Measurements from ENCODE around the gene GADD45A.
"Not testable (repeated sequence)": the region's sequence is repeated elsewhere in the genome, so short reads cannot be mapped to it uniquely, and the experiment has no call there.

Gene GADD45A

DNA sequence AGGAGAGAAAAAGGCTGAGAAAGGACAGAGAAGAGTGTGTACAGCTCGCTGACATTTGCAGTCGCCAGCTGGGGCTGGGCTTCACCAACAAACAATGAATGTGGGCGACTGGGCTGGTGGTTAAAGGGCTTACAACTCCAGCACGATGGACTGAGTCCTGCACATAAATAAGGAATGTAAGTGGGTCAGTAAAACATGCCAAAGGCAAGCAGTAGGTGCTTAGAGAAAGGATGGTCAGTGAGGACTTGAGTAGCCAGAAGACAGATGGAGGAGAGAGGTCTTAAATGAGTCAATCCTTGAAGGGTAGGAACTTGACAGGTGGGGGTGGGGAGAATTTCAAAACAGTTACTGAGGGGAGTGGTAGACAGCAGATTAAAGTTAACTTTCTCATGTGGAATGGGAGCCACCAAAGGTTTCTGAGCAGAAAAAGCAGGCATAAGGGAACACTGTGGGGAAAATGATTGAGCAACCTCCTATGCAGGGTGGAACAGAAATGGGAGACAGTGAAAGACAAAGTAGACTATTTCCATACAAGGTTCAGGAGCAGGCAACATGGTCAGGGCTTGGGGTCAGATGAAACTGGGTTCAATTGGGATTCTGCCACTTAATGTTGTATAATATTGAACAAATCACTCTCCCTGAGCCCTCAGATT, 37.4 kb downstream of the GADD45A start:
- no peak for DNase-seq

DNA sequence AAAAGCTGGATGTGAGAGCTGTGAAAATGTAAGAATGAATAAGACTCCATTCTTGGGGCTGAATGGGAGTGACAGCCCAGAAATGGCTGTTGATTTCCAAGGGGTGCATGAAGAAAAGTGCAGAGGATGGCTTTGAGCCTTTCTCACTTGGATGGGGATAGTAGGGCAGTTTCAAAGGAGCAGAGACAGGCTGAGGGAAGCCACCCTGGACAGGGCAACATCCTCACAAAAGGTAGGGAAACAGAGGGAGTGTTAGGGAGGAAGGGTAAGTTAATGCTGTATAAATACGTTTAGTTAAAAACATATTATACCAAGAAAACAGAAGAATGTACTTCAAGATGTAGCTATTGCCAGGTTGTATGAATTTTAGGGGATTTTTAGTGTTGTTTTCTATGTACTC, 38.1 kb downstream of the GADD45A start:
- no peak for DNase-seq

DNA sequence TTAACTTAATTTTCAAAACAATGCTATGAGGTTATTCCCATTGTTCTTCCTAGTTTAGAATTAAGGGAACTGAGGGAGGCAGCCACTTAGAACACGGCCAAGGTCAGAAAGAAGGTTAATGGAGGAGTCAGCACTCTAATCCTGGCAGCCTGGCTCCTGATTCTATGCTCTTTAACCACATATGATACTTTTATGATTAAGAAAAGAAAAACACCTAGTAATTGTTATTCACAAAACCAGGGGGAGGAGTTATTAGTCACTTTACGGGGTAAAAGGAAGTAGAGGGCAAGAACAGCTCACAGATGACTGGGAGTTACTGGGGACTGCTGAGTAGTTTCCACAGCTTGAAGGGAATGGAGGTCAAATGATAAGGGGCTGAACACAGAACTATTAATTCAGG, 38.6 kb downstream of the GADD45A start:
- DNase-seq, result no peak

DNA sequence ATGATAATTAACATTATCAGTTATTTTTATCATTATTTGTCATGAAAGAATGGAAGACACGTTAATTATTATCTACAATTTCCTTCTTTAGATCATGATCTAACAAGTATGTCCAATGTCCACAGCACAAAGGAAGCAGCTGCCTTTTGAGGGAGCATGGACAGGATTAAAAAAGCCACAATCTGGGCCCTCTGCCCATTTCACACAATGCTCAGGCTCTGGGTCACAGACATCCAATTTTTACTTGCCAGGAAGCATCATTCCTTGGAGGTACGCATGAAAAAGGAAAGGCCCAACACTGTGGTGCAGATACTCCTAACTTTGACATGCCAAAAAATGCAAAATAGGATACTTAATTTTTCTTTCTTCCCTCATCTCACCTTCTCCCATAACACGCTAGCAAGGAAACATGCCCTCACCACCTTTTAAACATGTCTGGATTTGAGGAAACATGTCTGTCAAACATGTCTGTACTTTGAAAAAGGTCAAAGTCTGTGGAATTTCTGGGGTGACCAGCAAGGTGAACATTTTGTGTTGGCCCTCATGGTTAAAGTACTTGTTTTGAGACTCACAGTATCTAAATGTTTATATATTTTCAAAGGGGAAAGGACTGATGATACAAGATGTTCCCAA, 40.0 kb downstream of the GADD45A start:
- DNase-seq, result no peak

DNA sequence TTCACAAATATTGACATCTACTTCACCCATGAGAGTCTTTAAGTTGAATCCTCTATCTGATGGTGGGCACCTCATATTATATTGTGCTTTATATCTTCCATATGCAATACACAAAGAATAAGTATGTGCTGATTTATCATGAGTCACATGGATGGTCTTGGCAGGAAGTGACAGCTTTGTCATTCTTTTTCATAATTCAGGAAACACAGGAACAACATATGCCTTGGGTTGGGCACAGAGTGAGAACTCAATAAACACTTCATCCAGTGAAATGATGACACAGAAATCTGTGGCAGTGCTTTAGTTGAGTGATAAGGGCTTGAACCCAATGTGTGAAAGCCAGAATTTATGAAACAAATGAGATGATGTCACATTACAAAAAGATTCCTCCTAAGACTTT, 41.2 kb downstream of the GADD45A start:
- DNase-seq, result no peak

DNA sequence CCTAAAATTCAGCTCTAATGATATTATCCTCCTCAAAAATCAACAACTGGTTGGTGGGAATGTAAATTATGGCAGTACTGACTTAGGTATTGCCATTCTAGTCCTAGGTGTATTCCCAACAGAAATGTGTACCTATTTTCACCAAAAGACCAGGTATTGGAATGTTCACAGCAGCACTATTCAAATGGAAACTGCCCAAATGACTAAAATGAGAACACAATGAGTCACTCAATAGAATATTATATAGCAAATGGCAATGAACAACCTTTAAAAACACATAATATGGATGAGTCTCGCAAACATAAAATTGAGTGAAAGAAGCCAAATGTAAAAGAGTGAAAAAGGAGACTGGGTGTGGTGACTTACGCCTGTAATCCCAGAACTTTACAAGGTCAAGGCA, 44.9 kb downstream of the GADD45A start:
- no peak for DNase-seq

DNA sequence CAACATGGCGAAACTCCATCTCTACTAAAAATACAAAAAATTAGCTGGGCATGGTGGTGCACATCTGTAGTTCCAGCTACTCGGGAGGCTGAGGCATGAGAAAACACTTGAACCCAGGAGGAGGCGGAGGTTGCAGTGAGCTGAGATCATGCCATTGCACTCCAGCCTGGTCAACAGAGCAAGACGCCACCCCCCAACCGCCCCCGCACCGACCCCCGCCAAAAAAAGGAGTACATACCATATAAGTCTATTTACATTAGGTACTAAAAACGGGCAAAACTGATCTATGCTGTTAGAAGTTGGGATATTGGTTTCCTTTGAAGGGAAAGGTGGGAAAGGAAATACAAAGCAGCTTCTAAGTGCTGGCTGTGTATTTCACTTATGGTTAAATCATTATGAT, 45.3 kb downstream of the GADD45A start:
- DNase-seq, result not testable (repeated sequence)

DNA sequence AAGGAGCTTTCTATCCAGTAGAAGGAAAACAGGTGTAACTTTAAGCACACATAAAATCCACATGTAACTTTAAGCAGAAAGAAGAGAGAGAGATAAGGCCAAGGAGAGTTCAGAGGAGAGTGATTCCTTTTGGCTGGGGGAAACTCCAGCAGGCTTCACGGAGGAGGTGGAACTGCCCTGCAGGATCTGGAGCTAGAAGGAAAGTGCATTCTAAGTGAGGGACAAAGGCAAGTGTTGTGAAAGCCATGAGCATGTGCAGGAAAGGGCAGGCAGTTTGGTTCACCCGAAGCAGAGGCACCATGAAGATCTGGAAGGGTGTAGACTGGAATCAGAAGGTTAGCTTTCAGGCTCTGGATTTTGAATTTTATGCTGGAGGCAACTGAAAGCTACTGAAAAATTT, 46.3 kb downstream of the GADD45A start:
- no peak for DNase-seq

DNA sequence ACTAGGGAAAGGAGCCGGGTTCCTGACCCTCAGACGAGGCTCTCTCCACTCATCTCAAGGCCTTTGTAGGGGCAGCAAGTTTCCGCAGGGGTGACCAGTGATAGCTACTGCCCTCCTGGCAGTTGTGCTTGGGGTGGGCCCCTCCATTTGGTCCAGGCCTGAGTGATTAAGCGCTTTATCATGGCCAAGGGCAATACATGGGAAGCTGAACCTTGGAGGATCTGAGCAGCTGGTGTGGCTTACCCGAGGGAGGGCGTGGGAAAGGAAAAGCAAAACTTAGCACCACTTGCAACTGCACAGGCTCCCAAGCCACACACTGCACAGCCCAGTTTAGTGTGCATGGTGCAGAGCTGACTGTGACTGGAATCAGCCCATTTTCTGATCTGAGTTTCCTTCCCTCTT, 47.8 kb downstream of the GADD45A start:
- DNase-seq, result no peak

DNA sequence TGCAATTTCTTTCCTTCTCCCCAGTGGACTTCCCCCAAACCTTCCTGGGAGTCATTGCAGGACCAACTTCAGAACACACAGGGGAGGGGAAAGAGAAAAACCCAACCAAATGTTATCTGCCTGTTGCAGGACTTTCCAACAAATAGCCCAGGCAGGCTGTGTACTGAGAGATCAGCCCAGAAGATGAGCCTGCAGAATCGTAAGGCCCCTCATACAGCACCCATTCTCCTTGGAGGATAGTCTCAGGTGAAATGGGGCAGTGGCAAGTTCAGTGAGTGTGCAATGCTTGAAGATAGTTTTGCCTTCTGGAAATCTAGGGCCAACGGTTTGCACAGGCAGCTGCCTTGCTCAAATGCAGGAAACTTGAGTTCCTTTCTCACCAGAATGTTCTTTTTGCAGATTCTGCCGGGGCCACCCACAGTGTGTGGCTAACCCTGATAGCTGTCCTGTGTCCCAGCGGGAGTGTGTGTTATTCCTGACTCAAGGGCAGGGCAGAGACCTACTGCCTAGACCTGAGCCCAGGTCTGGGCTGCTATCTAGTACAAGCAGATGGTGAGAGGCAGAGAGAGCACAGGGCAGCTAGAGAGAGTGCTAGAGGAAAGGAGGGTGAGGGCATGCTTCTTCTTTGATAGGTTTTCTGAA, 48.8 kb downstream of the GADD45A start:
- DNase-seq, result no peak

DNA sequence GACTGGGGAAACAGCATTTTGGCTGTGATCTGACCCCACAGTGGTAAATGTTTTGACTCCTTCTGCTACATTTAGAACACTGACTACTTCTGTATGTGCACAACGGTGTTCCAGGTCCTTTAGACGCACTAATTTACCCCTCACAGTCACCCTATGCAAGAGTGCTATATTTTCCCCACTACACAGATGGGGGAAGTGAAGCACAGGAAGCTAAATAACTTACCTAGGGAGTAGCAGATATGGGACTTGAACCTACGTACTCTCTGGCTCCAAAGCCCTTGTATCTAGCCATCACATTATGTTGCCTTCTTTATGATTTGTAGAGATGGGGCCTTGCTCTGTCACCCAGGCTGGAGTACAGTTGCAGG, 49.3 kb downstream of the GADD45A start:
- no peak for DNase-seq

DNA sequence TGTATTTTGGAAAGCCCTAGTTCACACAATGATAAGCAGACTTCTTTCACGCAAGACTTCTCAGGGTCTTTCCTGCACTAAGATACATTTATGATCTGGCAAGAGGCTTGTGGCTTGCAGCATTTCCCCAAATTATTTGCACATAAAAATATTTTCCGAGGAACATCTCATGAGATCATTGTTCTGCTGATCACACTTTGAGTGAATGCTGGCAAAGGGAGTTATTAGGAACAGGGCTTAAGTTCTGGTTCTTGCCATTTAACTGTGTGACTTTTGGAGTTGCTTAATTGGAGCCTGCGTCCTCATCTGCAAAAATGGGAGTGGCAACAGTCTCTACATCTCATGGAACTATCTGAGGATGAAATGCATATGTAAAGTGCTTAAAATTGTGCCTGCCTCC, 50.2 kb downstream of the GADD45A start:
- DNase-seq, result no peak

DNA sequence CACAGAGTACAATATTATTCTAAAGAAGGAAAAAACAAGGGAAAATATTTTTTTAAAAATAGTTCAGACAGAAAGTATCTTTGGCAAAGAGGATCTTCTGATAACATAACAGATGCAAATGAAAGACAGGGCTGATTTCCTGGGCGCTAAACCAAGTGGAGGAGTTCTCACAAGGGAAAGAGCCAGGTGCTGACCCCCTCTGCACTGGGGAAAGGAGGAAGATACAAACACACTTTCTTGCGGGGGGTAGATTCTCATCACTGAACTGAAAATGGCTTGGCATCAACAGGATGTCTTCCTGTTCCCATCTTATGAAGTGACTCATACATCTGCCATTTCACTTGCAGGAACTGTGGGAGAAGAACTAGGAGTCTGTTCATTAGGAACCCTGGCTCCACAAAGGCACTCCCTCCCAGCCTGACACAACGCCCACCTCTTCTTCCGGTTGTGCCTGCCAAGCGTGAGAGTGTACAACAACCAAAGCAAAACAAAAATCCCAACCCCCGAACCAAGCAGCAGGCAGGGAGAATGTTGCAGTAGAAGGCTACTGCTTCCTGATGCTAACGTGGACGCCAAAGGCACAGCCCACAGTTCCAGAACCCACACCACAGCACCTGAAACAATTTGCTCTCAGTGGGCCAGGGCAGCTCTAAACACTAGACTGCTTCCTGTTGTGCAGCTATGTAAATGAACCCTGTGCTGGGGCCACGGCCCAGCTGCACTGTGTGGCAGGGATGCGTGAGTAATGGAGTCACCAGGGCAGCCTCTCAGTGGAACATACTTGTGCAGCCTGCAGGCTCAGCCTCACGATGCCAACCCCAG, 51.0 kb downstream of the GADD45A start:
- peak; percentile 29 to 30 for DNase-seq

DNA sequence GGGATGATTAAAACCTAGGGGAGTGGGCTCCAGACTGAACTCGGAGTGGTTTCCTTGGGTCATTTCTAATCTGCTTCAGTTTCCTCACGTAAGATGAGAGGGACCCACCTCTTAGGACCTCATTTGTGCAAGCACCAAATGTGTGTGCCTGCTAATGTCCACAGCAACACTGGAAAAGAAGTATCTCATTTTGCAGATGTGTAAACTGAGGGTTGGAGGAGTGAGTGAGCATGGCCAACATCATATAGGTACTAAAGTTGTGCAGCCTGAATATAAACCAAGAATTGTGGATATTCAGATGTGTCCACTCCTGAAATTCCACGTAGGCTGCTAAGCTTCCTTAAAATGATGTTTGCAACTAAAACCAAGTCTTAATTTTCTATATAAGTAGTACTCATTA, 51.7 kb downstream of the GADD45A start:
- DNase-seq, result no peak

DNA sequence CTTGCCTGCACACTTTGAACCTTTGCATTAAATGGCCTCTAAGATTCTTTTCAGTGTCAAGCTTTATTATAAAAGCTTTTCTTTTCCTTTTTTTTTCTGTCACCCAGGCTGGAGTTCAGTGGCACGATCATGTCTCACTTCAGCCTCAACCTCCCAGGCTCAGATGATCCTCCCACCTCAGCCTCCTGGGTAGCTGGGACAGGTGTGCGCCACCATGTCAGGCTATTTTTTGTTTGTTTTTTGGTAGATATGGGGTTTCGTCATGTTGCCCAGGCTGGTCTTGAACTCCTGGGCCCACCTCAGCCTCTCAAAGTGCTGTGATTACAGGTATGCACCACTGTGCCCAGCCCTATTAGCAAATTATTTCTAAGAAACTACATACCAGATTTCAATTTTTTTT, 52.9 kb downstream of the GADD45A start:
- no peak for DNase-seq
